WTC11 (cell line): ENCODE measurements around the gene FUT8. TPM values are rescaled to one million over a fixed set of nuclear protein-coding genes. Genes with fewer than 3 reads are reported as not detected.
A peak's percentile ranks its signal among the peaks of the same experiment; 100 is the strongest.

ENCODE experiments used
- ATAC-seq: fragments of 200-7000 bp; cut with Tn5 transposase; 2 replicates; pipeline ENCODE4 v1.10.0; 2021; ENCODE audit warnings: mild to moderate bottlenecking, moderate library complexity
- CTCF ChIA-PET: fragments of 300-600 bp; sonication (Branson Sonifier 250); formaldehyde crosslinking; loops from one replicate; lab custom pipeline; 2021; ENCODE audit warnings: antibody characterized with exemption; lab: Charles Lee
- POLR2A ChIA-PET: fragments of 350-600 bp; sonication (Branson Sonifier 250); formaldehyde crosslinking; loops from one replicate; lab custom pipeline; 2021; ENCODE audit warnings: antibody characterized with exemption; lab: Charles Lee
- DNase-seq: peaks from one replicate; pipeline ENCODE4 v3.0.0; 2021; ENCODE audit warnings: low spot score
- H3K27ac Mint-ChIP-seq: 2 replicates; pipeline ENCODE4 v1.8.0; 2021; ENCODE audit warnings: mixed read lengths
- H3K27me3 Mint-ChIP-seq: 2 replicates; pipeline ENCODE4 v1.8.0; 2021; ENCODE audit warnings: low read depth, mild to moderate bottlenecking, moderate library complexity, mixed read lengths
- H3K36me3 Mint-ChIP-seq: 2 replicates; pipeline ENCODE4 v1.8.0; 2021; ENCODE audit warnings: mixed read lengths
- H3K4me1 Mint-ChIP-seq: 2 replicates; pipeline ENCODE4 v1.8.0; 2022; ENCODE audit warnings: mixed read lengths
- H3K4me3 Mint-ChIP-seq: 2 replicates; pipeline ENCODE4 v1.8.0; 2021; ENCODE audit warnings: mild to moderate bottlenecking, moderate library complexity, mixed read lengths
- H3K9me3 Mint-ChIP-seq: 2 replicates; pipeline ENCODE4 v1.8.0; 2021; ENCODE audit warnings: mixed read lengths
- AFF4 ChIP-seq: sonication (generic); formaldehyde crosslinking; IDR thresholded peaks from 2 replicates; pipeline ENCODE4 v1.8.1; 2023; ENCODE audit warnings: mild to moderate bottlenecking, missing genetic modification reagents, borderline replicate concordance
- E2F1 ChIP-seq: sonication (generic); formaldehyde crosslinking; IDR thresholded peaks from 2 replicates; pipeline ENCODE4 v1.8.0; 2022; ENCODE audit warnings: mild to moderate bottlenecking, missing genetic modification reagents
- MYBL2 ChIP-seq: sonication (generic); formaldehyde crosslinking; IDR thresholded peaks from 2 replicates; pipeline ENCODE4 v1.8.1; 2023; ENCODE audit warnings: mild to moderate bottlenecking, moderate library complexity, missing genetic modification reagents
- PRDM15 ChIP-seq: sonication (generic); formaldehyde crosslinking; IDR thresholded peaks from 2 replicates; pipeline ENCODE4 v1.8.0; 2022; ENCODE audit warnings: missing genetic modification reagents
- STAT6 ChIP-seq: sonication (generic); formaldehyde crosslinking; conservative IDR thresholded peaks from 2 replicates; pipeline ENCODE4 v1.8.1; 2023; ENCODE audit warnings: mild to moderate bottlenecking, low read depth, missing genetic modification reagents, moderate library complexity
- total RNA-seq: library from RNA; stranded (reverse); gene quantifications from 3 replicates; pipeline ENCODE4 v1.2.3, GENCODE V29; 2021

Gene FUT8
- total RNA-seq, 1 experiment from 2014 or later = 37.9 TPM

GRCh38 chr14:65369560-65369959, 43.0 kb upstream of the FUT8 start (continued):
- TF ChIP-seq PRDM15 (CRISPR knock-in tag) = no peak
- no peak for TF ChIP-seq E2F1
- no peak for TF ChIP-seq MYBL2 (CRISPR knock-in tag)
- TF ChIP-seq, all 79 proteins: peak for 0

- Mint-ChIP-seq H3K27ac (peak overlapping the region; percentile 79; the same call in 1 of the 2 replicates), H3K9me3 (no peaks in the 10 kb centered on the region)
- CTCF ChIA-PET = interaction anchor here (0.7 to 1.0 kb wide), 2 partner anchors 17 to 252 kb away, joined by 3 to 6 read pairs; no protein-coding TSS in a partner anchor
These were observed 41.7 kb upstream of the FUT8 start for GRCh38 chr14:65370801-65371248.

More at GRCh38 chr14:65370801-65371248, 41.7 kb upstream of the FUT8 start:
- Mint-ChIP-seq H3K27me3 (no peaks in the 10 kb centered on the region), H3K4me1 (peaks cover 43% of the 10 kb centered on the region), H3K36me3 (no peaks in the 10 kb centered on the region), H3K4me3 (no peak overlapping the region)
- no peak for ATAC-seq
- POLR2A ChIA-PET = no interaction called here
- TF ChIP-seq AFF4 (CRISPR knock-in tag) (no peak), STAT6 (CRISPR knock-in tag) (no peak)
- no peak for DNase-seq
